ENCODE measurements around the gene SSNA1. TPM values are rescaled to one million over a fixed set of nuclear protein-coding genes. Genes with fewer than 3 reads are reported as not detected.
A peak's percentile ranks its signal among the peaks of the same experiment; 100 is the strongest.

The SSNA1 gene
- total RNA-seq, 1 donor, result 59.7 TPM

DNA sequence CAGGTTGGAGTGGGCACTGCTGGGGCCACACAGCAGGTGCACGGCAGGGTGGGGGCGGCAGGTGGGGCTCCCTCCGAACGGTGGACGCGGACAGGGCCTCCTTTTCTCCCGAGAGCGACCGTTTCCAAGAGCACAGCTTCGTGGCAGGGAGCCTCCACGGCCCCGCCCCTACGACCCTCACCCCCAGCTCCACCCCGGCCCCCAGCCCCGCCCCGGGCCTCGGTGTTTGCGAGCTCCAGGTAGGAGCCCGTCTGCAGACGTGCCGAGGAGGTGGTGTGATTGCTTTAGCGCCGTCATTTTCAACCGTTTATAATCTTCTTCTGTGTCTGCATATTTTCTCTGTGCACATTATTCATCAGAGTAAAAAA, 40.7 kb upstream of the SSNA1 start:
- TF ChIP-seq, protein P1, sequence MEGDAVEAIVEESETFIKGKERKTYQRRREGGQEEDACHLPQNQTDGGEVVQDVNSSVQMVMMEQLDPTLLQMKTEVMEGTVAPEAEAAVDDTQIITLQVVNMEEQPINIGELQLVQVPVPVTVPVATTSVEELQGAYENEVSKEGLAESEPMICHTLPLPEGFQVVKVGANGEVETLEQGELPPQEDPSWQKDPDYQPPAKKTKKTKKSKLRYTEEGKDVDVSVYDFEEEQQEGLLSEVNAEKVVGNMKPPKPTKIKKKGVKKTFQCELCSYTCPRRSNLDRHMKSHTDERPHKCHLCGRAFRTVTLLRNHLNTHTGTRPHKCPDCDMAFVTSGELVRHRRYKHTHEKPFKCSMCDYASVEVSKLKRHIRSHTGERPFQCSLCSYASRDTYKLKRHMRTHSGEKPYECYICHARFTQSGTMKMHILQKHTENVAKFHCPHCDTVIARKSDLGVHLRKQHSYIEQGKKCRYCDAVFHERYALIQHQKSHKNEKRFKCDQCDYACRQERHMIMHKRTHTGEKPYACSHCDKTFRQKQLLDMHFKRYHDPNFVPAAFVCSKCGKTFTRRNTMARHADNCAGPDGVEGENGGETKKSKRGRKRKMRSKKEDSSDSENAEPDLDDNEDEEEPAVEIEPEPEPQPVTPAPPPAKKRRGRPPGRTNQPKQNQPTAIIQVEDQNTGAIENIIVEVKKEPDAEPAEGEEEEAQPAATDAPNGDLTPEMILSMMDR (IDR thresholded peaks at IDR 0.05; ENCODE audit: extremely low read depth, low read depth, low read length), result no peak
- Histone ChIP-seq H2AFZ (ENCODE audit: low read length) (no peak overlapping the region), H3K27me3 (ENCODE audit: insufficient read depth, low read length) (no peaks in the 10 kb centered on the region), H3K4me2 (ENCODE audit: insufficient read depth, low read length) (no peak overlapping the region), H3K4me3 (ENCODE audit: insufficient read depth, low read length) (no peak overlapping the region), H4K20me1 (ENCODE audit: insufficient read depth, low read length) (no peaks in the 10 kb centered on the region), H3K9me3 (ENCODE audit: low read depth, low read length) (no peaks in the 10 kb centered on the region), H3K27ac (ENCODE audit: low read depth, low read length) (no peak overlapping the region), H3K79me2 (ENCODE audit: insufficient read depth, low read length) (no peaks in the 10 kb centered on the region), H3K4me1 (ENCODE audit: insufficient read depth, low read length) (no peaks in the 10 kb centered on the region), H3K36me3 (ENCODE audit: insufficient read depth, low read length) (no peaks in the 10 kb centered on the region)
- DNase-seq (ENCODE audit: insufficient read length, low spot score, missing footprints), result peak; percentile 62

DNA sequence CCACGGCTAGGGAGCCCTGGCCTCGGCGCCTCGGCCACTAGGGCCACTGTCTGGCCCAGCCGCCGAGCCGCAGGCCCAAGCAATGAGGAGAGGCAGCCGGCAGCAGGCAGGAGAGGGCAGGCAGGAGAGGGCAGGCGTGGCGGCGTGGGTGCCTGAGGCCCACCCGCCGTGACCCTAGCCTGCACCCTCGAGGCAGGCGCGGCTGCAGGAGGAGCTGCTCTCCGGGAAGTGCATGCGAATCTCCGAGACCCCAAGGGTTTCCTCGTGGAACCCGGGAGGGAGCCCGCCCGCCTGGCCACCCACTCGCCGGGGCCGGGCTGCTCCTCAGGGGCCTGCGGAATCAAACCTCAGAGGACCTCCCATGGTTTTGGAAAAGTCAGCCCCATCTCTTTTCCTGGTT, 40.2 kb upstream of the SSNA1 start:
- no peaks in the 10 kb centered on the region for H3K79me2 ChIP-seq (ENCODE audit: insufficient read depth, low read length)

GRCh38 chr9:137148661-137149060, 39.8 kb upstream of the SSNA1 start:
- Histone ChIP-seq H3K27me3 (ENCODE audit: insufficient read depth, low read length) (no peaks in the 10 kb centered on the region), H3K36me3 (ENCODE audit: insufficient read depth, low read length) (no peaks in the 10 kb centered on the region), H3K79me2 (ENCODE audit: insufficient read depth, low read length) (no peaks in the 10 kb centered on the region), H3K4me2 (ENCODE audit: insufficient read depth, low read length) (no peak overlapping the region), H4K20me1 (ENCODE audit: insufficient read depth, low read length) (no peaks in the 10 kb centered on the region), H2AFZ (ENCODE audit: low read length) (no peak overlapping the region), H3K27ac (ENCODE audit: low read depth, low read length) (no peak overlapping the region), H3K4me3 (ENCODE audit: insufficient read depth, low read length) (no peak overlapping the region), H3K4me1 (ENCODE audit: insufficient read depth, low read length) (no peaks in the 10 kb centered on the region), H3K9me3 (ENCODE audit: low read depth, low read length) (no peaks in the 10 kb centered on the region)
- TF ChIP-seq, protein P1 (IDR thresholded peaks at IDR 0.05; ENCODE audit: extremely low read depth, low read depth, low read length), result no peak
- DNase-seq (ENCODE audit: insufficient read length, low spot score, missing footprints), result no peak

More for the DNA sequence above, 40.2 kb upstream of the SSNA1 start:
- Histone ChIP-seq H3K27ac (ENCODE audit: low read depth, low read length) (no peak overlapping the region), H3K27me3 (ENCODE audit: insufficient read depth, low read length) (no peaks in the 10 kb centered on the region), H4K20me1 (ENCODE audit: insufficient read depth, low read length) (no peaks in the 10 kb centered on the region), H3K9me3 (ENCODE audit: low read depth, low read length) (no peaks in the 10 kb centered on the region), H2AFZ (ENCODE audit: low read length) (no peak overlapping the region), H3K4me1 (ENCODE audit: insufficient read depth, low read length) (no peaks in the 10 kb centered on the region), H3K36me3 (ENCODE audit: insufficient read depth, low read length) (no peaks in the 10 kb centered on the region), H3K4me3 (ENCODE audit: insufficient read depth, low read length) (no peak overlapping the region), H3K4me2 (ENCODE audit: insufficient read depth, low read length) (no peak overlapping the region)
- no peak for DNase-seq (ENCODE audit: insufficient read length, low spot score, missing footprints)
- TF ChIP-seq, protein P1 (IDR thresholded peaks at IDR 0.05; ENCODE audit: extremely low read depth, low read depth, low read length), result no peak

- TF ChIP-seq, protein P1 (IDR thresholded peaks at IDR 0.05; ENCODE audit: extremely low read depth, low read depth, low read length), result no peak
- no peaks in the 10 kb centered on the region for H3K27me3 ChIP-seq (ENCODE audit: insufficient read depth, low read length)
- H4K20me1 ChIP-seq (ENCODE audit: insufficient read depth, low read length), result no peaks in the 10 kb centered on the region
- H3K4me3 ChIP-seq (ENCODE audit: insufficient read depth, low read length), result no peak overlapping the region
- no peaks in the 10 kb centered on the region for H3K9me3 ChIP-seq (ENCODE audit: low read depth, low read length)
- no peak overlapping the region for H2AFZ ChIP-seq (ENCODE audit: low read length)
- H3K4me2 ChIP-seq (ENCODE audit: insufficient read depth, low read length), result no peak overlapping the region
- DNase-seq (ENCODE audit: insufficient read length, low spot score, missing footprints), result no peak
- H3K36me3 ChIP-seq (ENCODE audit: insufficient read depth, low read length), result no peaks in the 10 kb centered on the region
- no peaks in the 10 kb centered on the region for H3K4me1 ChIP-seq (ENCODE audit: insufficient read depth, low read length)
- no peak overlapping the region for H3K27ac ChIP-seq (ENCODE audit: low read depth, low read length)
- H3K79me2 ChIP-seq (ENCODE audit: insufficient read depth, low read length), result no peaks in the 10 kb centered on the region
Measured at GRCh38 chr9:137149363-137149762, 39.1 kb upstream of the SSNA1 start.
